GM18507 (cell line): ENCODE data around the gene PGD.
"Not testable (repeated sequence)": the region's sequence is repeated elsewhere in the genome, so short reads cannot be mapped to it uniquely, and the experiment has no call there.

Source experiments
- DNase-seq: peaks from one replicate; pipeline ENCODE4 v3.0.0; 2011; ENCODE audit warnings: low read depth; ENCODE audit not compliant: insufficient read length; ENCODE audit errors: extremely low spot score
- FAIRE-seq: peaks from 2 replicates; lab custom pipeline; 2011; peaks lifted over from hg19 to GRCh38; lab: Jason Lieb, UNC

PGD gene

DNA sequence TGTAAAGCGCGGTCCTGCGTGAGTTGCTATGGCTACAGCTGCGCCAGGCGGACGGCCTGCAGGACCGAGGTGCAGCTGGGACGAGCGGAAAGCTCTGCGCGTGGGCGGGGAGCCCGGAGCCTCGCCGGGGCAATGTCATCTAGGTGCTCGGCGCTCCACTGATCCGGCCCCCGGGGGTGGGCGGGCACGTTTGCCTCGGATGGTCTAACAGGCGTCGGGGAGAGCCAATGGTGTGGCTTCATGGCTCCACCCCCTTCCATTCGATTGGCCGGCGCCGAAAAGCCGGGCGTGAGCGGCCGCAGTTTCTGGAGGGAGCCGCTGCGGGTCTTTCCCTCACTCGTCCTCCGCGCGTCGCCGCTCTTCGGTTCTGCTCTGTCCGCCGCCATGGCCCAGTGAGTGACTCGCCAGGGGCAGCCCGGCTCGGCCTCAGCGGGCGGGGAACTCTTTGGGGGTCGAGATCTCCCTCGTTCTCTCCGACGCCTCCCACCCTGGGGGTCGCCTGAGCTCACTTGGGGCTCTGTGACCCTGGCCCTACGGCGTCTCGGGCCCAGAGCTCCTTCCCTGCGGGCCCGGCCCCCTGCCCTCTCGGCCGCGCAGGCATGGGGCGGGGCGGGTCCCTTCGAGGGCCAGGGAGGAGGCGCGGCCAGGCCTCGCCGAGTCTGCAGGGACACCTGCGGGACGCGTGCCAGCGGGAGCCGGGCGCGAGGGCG is at the start of gene PGD:
Gene PGD (plus strand): TSS at position 331 of the 710 bp plus-strand sequence. CDS start 54 bp downstream, at position 385.
- peak; percentile 100 for DNase-seq
- peak; percentile 90 for FAIRE-seq

DNA sequence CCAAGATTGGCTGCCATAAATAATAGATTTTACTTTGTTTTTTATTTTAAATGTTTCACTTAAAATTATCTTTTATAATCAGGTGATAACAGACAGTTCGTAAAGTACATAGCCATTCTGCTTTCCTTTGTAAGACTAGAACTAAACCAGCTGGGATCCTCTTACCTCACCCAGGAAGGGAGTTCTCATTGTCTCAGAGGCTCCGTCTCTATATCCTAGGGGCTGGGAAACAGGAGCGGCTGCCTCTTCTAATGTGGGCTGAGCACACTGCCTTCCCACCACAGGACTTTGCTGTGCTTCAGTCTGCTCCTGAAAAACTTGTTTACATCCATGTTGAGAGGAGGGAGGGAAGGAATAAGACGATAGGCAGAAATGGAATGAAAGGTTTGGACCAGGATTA is 45.6 kb upstream of the PGD start:
- FAIRE-seq: no peak
- DNase-seq: no peak

DNA sequence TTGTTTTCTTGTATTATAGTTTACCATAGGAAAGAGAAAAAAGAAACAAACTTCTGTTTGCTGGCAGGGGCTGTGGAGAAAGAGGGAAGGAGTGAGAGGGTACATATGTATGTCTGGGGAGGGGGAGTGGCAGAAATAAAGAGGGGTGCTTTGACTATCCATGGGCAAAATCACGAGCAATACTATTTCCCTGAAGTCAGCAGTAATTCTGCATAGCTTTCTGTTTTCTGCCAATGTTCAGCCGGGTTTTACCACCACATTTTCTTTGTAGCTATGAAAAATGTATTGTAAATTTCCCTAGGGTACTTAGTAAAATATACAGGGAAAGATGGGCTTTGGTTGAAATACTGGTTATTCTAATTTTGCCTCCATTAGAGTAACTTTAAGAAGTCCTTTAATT is 45.2 kb upstream of the PGD start:
- DNase-seq: no peak
- FAIRE-seq: no peak

DNA sequence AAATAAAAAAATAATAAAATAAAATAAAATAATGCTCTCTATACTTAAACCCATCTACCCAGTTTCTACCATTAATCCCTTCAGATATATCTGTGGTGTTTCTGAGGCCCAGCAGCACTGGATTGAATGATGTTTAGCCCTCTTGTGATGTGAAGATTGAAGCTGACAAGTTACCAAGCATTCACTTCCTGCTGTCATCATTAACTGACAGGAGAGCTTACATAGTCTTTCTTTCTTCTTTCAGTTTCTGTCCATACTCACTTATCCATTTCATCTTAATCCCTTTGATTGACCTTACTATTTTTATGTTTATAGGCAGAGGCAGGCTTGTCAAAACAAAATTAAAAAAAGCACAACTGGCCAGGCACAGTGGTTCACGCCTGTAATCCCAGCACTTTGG is 38.8 kb upstream of the PGD start:
- FAIRE-seq: no peak
- DNase-seq: no peak

DNA sequence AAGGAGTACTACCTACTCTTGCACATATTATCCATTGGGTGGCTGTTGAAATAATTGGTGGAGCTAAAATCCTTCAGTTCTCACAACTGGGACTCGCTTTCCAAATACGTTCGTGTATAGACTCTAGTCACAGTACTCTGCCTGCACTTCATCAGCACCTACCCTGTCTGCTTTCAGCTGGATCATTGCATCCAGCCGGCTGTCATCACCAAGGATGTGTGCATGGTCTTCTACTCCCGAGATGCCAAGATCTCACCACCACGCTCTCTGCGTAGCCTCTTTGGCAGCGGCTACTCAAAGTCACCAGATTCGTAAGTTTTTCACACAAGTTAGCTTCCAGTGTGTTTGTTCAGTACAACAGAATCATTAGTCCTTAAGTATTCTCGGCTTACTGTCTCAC is 37.3 kb upstream of the PGD start:
- FAIRE-seq: no peak
- DNase-seq: no peak

DNA sequence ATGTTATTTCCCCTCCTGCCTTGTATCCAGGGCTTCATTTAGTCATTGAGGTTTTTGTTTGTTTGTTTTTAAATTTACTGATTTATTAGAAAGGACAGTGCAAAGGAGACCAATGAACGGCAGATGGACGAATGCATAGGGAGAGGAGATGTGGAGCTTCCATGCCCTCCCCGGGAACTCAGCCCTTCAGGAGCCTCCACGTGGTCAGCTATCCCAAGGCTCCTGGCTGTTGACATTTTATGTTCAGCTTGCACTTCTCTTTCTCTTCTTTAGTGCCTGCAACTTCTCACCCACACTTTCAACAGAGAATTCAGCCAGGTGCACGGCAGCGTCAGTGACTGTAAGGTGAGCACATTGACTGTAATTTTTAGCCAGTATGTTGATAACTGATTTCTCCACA is 30.7 kb upstream of the PGD start:
- FAIRE-seq: no peak
- no peak for DNase-seq

DNA sequence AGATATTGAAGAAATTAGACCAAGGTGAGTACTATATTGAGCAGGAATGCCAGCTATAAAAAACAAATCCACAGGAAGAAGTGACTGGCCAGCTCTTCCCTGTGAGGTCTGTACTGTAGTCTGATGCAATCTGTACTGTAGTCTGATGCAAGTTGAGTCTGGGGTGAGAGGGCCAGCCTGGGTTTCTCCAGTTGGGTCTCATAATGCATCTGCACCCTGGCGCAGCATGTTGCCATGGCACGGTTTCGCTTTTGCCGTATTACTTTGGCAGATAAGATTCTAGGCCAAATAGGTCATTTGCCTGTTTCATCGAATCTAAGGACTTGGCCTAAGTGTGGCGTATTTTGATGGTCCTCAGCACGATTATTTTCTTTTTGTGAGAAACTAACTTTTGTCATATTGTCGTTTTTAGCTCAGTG is 24.4 kb upstream of the PGD start:
- no peak for DNase-seq
- FAIRE-seq: no peak

DNA sequence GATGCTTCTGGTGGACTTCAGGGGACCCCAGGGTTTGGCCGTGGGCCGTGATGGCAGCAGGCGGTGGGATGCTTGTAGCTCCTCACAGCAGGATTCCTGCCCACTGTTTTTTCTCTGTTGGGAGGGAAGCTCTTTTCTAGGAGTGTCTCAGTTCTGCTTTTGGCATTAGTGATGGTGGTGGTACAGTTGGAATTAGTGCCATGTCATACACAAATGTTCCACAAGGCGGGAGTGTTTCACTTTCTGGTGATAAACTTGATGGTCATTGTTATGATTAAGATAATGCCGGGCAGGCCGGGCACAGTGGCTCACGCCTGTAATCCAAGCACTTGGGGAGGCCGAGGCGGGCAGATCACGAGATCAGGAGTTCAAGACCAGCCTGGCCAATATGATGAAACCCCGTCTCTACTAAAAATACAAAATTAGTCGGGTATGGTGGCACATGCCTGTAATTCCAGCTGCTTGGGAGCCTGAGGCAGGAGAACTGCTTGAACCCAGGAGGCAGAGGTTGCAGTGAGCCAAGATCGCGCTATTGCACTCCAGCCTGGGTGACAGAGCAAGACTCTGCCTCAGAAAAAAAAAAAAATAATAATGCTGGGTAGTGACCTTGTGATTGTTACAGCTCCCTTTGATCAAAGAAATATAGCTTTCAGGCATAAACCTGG is 21.4 kb upstream of the PGD start:
- not testable (repeated sequence) for DNase-seq
- FAIRE-seq: peak; percentile 75

DNA sequence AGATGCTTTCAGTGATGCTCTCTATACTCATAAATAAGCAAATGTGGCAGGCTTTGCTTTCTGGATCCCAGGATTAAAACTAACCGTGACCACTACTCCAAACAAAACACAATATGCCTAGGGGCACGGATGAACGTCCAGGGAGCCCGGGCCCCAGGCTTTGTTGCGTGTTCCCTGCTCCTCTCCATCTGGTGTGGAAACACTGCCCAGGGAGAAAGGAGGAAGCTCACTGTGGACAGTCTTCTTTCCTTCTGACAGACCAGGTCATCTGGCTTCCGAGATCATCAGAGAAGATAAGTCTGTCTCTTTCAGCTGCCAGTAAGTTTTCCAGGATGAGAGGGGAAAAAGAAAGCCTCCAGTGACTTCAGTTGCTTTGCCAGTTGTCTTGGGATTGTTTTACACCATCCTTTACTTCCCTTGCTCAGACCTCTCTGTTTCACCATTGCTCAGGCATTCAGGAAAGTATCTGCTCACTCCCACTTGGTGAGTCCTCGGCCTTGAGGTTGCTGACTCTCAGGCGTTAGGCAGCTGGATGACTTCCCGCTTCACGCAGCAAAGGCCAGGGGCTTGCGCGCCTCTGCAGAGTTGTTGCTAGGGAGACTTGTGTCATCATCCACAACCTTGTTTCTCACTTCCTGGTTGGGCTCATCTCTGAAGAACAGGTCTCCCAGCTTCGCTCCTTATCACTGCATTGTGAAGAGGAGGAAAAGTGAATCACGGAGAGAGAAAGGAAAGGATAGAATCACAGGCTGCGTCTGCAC is 20.6 kb upstream of the PGD start:
- no peak for FAIRE-seq
- no peak for DNase-seq

DNA sequence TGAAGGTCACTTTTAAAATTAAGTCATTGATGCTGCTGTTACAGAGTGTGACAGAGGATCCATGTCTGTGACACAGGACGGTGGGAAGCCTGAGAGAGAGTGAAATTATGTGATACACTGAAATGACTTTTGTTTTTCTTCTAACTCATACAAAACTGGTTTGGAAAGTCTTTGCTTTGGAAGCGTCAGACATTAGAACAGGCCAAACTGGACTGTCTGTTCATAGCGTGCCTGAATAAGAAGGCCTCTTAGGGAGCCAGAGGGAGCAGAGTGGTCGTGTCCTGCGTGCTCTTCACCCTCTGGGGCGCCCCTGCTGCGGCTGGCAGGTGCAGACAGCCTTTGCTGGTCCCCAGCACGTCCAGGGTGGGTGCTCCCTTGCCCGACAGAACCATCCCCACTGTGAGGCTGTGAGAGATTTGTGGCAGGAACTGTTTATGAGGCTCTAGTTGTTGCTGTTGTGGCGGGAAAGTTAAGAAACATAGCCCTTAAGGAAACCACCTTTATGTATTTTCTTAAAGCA is 19.7 kb upstream of the PGD start:
- DNase-seq (no peak), FAIRE-seq (no peak)

DNA sequence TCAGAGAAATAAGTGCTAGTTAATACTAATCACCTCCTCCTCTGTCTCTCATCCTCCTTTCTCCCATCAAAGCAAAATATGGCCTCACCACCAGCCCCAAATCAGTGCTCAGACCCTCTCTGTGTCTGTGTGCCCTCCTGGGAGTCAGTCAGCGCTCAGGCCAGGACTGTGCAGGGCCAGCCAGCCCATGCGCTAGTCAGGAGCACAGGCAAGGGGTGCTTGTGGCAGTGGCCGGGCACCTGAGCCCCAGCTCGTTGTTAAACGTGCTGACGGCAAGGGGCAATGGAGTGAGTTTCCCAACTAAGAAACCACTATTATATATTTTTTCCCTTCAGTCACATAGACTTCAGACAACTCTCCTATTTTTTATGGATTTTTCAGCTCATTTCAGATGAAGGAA is 19.2 kb upstream of the PGD start:
- DNase-seq (no peak), FAIRE-seq (no peak)

DNA sequence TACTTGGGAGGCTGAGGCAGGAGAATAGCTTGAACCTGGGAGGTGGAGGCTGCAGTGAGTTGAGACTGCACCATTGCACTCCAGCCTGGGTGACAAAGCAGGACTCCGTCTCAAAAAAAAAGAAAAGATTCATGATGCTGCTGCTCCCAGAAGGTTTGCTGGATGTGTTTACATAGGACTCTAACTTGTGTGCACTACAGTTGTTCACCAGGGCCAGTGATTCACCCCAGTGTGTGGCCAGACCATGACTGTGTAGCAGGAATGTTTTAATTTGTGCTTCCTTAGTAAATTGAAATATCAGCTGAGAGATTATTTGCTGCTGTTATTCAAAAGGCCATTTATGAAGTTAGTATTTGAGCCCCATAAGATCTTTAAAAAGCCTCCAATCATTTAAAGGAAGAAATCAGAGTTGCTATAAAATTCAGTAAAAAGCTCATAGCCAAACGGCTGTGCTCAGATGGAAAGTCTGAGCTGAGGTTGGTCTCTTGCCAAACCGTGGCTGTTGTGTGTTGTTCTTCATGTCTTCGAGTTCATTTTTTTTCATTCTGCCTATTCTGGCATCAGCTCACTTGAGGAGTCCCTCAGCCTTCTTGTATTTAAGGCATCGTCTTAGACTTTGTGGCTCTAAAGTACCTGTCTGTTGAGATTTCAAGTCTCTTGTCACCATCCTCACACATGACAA is 18.1 kb upstream of the PGD start:
- DNase-seq: no peak
- no peak for FAIRE-seq

DNA sequence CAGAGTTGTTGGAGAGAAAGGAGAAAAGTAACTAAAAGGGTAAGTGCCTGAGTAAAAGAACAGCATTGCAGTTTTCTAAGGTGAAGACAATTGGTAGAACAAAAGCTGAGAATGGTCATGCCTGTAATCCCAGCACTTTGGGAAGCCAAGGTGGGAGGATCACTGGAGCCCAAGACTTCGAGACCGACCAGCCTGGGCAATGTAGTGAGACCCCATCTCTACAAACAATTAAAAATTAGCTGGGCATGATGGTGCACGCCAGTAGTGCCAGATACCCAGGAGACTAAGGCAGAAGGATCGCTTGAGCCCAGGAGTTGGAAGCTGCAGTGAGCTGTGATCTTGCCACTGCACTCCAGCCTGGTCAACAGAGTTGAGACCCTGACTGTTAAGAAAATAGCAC is 15.2 kb upstream of the PGD start:
- no peak for DNase-seq
- no peak for FAIRE-seq

DNA sequence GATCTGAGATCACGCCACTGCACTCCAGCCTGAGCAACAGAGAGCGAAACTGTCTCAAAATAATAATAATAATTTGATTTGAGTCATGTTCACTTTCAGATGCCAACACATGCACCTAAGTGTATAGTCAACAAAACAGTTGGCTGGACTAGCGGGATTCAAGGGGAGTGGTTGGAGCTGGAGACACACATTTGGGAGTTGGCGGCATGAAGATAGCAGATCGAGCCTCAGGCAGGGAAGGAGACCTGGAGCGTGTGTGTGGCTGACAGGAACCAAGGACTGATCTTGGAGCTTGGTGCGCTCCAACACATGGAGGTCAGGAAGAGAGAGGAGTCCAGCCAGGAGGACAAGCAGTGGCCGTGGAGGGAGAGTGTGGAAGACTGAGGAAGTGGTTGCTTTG is 14.6 kb upstream of the PGD start:
- FAIRE-seq: no peak

DNA sequence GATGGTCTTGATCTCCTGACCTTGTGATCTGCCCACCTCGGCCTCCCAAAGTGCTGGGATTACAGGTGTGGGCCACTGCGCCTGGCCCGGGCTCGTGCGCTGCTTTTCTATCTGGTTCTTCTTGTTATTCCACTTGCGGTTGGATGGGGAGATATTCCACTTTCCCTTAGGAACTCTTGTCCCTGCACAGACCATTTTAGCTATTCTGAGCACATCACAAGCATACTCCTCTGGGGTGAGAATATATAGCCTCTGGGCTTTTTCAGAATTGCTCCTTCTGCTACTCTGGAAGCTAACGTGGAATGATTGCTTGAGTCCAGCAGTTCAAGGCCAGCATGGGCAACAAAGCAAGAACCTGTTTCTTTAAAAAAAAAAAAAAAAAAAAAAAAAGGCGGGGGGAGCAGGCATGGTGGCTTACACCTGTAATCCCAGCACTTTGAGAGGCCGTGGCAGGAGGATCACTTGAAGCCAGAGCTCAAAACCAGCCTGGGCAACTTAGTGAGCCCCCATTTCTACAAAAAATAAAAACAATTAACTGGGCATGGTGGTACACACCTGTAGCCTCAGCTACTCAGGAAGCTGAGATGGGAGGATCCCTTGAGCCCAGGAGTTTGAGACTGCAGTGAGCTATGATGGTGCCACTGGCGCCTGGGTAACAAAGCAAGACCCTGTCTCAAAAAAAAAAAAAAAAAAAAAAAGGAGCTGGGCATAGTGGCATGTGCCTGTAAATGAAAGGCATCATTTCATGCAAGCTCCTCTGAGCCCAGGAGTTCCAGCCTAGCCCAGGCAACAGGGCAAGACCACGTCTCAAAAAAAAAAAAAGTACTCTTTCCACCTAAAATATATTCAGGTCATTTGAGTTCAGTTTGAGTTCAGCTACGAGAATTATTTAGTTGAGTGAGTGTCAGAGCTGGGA is 11.8 kb upstream of the PGD start:
- DNase-seq: no peak
- FAIRE-seq: no peak

More for the DNA sequence above, 14.6 kb upstream of the PGD start:
- DNase-seq: no peak

DNA sequence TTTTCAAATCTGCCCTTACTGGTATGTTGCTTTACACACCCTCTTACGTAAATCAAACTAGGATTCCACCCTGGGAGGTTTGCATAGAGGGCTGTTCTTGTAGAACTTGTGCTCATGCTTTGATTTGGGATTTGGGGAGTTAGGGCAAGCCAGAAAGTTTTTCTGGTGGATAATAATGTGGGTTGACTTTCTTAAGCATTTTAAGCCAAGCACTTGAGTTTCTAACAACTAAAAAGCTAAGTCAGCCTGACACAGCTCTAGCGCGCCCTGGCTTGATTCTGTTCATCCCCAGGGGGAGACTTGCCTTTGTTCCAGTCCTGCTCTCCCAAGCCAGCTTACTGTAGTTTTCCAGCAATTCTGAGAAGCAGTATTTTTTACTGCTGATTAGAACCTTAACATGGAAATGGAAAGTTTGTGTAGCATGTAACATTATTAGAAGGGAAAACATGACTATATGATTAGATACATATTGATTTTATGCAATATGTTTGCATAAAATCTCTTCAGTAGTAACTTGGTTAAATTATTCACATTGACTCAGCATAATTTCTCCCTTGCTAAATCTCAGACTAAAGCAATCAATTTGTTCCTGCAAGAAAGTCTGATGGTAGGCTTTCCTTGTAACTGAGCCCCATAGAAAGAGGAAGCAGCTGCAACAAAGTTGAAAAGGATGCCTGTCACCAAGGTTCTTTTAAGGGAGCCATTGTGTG is 11.0 kb upstream of the PGD start:
- no peak for DNase-seq
- FAIRE-seq: no peak

DNA sequence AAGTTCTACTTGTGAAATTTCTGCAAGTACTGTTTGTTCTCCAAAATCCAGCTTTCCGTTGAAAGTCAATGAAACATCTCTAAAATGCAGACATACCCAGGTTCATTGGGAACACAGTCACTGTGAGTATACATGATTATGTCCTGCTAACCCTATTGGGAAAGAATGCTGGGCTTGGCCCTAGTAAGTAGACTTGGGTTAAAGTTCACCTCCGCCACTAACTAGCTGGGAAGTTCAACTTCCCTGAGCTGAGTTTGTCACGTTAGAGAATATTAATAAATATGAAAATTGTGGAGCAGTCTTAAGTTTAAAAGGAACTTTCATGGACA is 10.5 kb upstream of the PGD start:
- FAIRE-seq (no peak), DNase-seq (no peak)

DNA sequence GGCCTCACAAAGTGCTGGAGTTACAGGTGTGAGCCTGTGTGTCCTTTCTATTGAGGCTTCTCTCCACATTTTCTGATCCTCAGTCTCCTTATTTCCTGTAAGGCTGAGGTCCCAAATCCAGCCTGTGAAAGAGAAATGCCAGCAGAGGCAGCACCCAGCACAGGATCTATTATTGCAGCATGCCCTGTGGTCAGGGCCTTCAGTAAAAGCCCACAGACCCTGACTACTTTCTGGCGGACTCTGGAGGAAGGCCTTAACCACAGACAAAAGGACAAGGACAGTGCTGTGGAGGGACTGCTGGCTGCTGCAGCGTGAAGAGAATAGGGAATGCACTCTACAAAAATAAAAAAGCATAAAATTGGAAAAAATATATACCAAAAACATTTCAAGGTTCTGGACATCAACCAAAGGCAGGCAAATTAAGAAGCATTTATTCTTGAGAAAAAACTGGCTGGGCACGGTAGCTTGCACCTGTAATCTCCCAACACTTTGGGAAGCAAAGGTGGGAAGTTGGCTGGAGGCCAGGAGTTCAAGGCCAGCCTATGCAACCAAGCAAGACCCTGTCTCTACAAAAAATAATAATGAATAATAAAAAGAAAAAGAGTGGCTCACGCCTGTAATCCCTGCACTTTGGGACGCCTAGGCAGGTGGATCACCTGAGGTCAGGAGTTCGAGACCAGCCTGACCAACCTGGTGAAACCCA is 9.4 kb upstream of the PGD start:
- DNase-seq (no peak), FAIRE-seq (no peak)
